Activated naive CD4-positive, alpha-beta T cell treated with anti-CD3 and anti-CD28 coated beads, Interleukin-2, amount 10 ng/mL, durations not matched to agents 7 days and 5 days (primary cell): ENCODE data around the gene PLEKHG1.
A peak's percentile ranks its signal among the peaks of the same experiment; 100 is the strongest.

Experiments used
- CTCF ChIA-PET: fragments of 350-600 bp; sonication (Branson Sonifier 250); formaldehyde crosslinking; loops from one replicate; lab custom pipeline; 2021; ENCODE audit warnings: antibody characterized with exemption; lab: Charles Lee
- DNase-seq: peaks from one replicate; pipeline ENCODE4 v3.0.0-alpha.2; 2020
- H3K27ac Mint-ChIP-seq: one replicate; pipeline ENCODE4 v1.8.0; 2021; ENCODE audit warnings: mild to moderate bottlenecking, moderate library complexity, mixed read lengths
- H3K27me3 Mint-ChIP-seq: one replicate; pipeline ENCODE4 v1.8.0; 2021; ENCODE audit warnings: mild to moderate bottlenecking, mixed read lengths
- H3K36me3 Mint-ChIP-seq: one replicate; pipeline ENCODE4 v1.8.0; 2021; ENCODE audit warnings: mixed read lengths
- H3K4me1 Mint-ChIP-seq: one replicate; pipeline ENCODE4 v1.8.0; 2021; ENCODE audit warnings: mixed read lengths
- H3K4me3 Mint-ChIP-seq: one replicate; pipeline ENCODE4 v1.8.0; 2021; ENCODE audit warnings: mild to moderate bottlenecking, moderate library complexity, mixed read lengths
- H3K9me3 Mint-ChIP-seq: one replicate; pipeline ENCODE4 v1.8.0; 2021; ENCODE audit warnings: mixed read lengths

PLEKHG1 gene

GRCh38 chr6:150599199-150600009, at the start of gene PLEKHG1:
Gene PLEKHG1, plus strand, starts transcription at chr6:150599885. Its CDS starts 133,797 bp downstream, at chr6:150733682.
- Mint-ChIP-seq H3K4me3 (peak within 1 kb of the TSS; percentile 79), H3K27ac (peak within 1 kb of the TSS; percentile 71), H3K36me3 (no peaks in the 10 kb centered on the region), H3K4me1 (peaks cover 17% of the 10 kb centered on the region), H3K9me3 (no peaks in the 10 kb centered on the region), H3K27me3 (peaks cover 41% of the 10 kb centered on the region)
- CTCF ChIA-PET, result interaction anchor here (0.8 to 1.5 kb wide), 2 partner anchors 11 to 182 kb away, joined by 3 to 4 read pairs; no protein-coding TSS in a partner anchor
- peak; percentile 69 for DNase-seq

GRCh38 chr6:150550244-150550643, 49.4 kb upstream of the PLEKHG1 start:
- no peak overlapping the region for H3K27ac Mint-ChIP-seq
- no peak for DNase-seq
- H3K4me1 Mint-ChIP-seq, result no peaks in the 10 kb centered on the region
- H3K36me3 Mint-ChIP-seq, result no peaks in the 10 kb centered on the region
- CTCF ChIA-PET, result no interaction called here
- no peak overlapping the region for H3K4me3 Mint-ChIP-seq
- peaks cover 13% of the 10 kb centered on the region for H3K27me3 Mint-ChIP-seq
- H3K9me3 Mint-ChIP-seq, result no peaks in the 10 kb centered on the region

GRCh38 chr6:150557043-150557599, 42.6 kb upstream of the PLEKHG1 start:
- no peak overlapping the region for H3K27ac Mint-ChIP-seq
- no peaks in the 10 kb centered on the region for H3K4me1 Mint-ChIP-seq
- no peaks in the 10 kb centered on the region for H3K9me3 Mint-ChIP-seq
- H3K27me3 Mint-ChIP-seq, result no peaks in the 10 kb centered on the region
- no peaks in the 10 kb centered on the region for H3K36me3 Mint-ChIP-seq
- no peak overlapping the region for H3K4me3 Mint-ChIP-seq
- no peak for DNase-seq
- CTCF ChIA-PET, result no interaction called here

DNA sequence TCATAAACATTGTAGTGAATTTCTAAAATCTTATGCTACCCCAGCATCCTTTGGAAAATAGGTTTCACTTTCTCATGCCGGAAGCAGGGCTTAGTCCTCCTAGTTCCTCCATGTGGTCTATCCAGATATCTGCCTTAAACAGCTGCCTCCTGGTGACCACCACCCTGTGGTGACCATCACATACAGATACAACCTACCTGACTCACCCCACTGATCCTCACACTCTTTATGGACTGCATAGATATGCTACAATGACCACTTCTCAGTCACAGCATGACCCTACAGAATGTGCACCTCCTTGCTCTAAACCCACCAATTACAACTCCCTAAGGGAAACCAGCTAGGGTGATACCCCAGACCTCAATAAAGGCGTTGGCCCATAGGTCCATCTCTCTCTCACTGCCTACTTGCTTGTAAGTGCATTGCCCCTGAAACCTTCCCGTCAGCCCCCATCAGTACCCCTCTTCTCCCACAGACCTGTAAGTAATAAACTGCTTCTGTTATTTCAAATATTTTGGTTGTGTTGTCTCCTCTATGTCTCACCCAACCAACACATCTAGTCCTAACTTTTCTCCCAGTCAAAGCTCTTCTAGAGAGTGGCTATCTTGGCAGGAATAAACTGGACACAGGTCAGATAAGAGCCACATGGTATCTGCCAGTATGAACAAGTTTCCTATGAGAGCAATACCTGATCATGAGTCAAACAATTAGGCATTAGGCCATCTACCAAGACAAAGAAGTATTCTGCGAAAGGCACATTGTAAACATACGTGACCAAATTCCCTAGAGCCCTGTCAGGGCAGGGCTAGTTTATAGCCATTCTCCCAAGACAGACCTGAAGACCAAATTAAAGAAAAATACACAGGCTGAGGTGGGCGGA, 39.4 kb upstream of the PLEKHG1 start:
- Mint-ChIP-seq H3K9me3 (no peaks in the 10 kb centered on the region), H3K4me3 (no peak overlapping the region), H3K27me3 (no peaks in the 10 kb centered on the region), H3K27ac (no peak overlapping the region), H3K36me3 (no peaks in the 10 kb centered on the region), H3K4me1 (no peaks in the 10 kb centered on the region)
- CTCF ChIA-PET, result no interaction called here
- DNase-seq, result no peak

DNA sequence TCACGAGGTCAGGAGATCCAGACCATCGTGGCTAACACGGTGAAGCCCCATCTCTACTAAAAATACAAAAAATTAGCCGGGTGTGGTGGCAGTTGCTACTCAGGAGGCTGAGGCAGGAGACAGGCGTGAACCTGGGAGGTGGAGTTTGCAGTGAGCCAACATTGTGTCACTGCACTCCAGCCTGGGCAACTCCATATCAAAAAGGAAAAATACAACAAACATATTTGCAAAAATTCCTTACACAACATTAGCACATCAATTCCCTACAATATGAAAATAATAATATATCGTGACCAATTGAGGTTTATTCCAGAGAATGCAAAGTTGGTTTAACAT, 38.8 kb upstream of the PLEKHG1 start:
- Mint-ChIP-seq H3K9me3 (no peaks in the 10 kb centered on the region), H3K27me3 (no peaks in the 10 kb centered on the region), H3K36me3 (no peaks in the 10 kb centered on the region), H3K4me3 (no peak overlapping the region), H3K4me1 (no peaks in the 10 kb centered on the region), H3K27ac (no peak overlapping the region)
- CTCF ChIA-PET, result no interaction called here
- no peak for DNase-seq

- H3K36me3 Mint-ChIP-seq, result no peaks in the 10 kb centered on the region
- CTCF ChIA-PET, result no interaction called here
Measured at GRCh38 chr6:150565945-150566344, 33.7 kb upstream of the PLEKHG1 start.

DNA sequence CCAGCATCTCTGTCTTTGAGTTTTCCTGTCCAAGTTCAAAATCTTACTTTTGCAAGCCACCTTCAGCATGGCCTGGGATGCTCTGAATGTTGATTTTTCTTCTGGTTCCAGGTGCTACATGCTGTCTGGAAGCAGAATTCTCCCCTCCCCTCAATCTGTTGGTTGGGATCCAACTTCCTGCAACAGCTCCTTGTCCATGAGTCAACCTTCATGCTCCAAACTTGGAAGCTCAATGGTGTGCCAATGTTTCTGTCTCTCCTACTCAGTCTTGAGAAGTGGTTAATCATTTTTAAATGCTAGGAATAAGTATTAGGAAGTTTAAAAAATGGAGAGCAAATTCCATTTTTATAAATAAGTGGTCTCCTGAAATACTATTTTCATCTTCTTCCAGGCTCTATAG, 33.2 kb upstream of the PLEKHG1 start:
- no peak for DNase-seq
- Mint-ChIP-seq H3K4me3 (no peak overlapping the region), H3K27me3 (no peaks in the 10 kb centered on the region), H3K4me1 (no peaks in the 10 kb centered on the region), H3K9me3 (no peaks in the 10 kb centered on the region), H3K27ac (no peak overlapping the region), H3K36me3 (no peaks in the 10 kb centered on the region)
- CTCF ChIA-PET, result no interaction called here

More at GRCh38 chr6:150565945-150566344, 33.7 kb upstream of the PLEKHG1 start:
- Mint-ChIP-seq H3K9me3 (no peaks in the 10 kb centered on the region), H3K4me3 (no peak overlapping the region), H3K4me1 (no peaks in the 10 kb centered on the region), H3K27ac (no peak overlapping the region), H3K27me3 (no peaks in the 10 kb centered on the region)
- no peak for DNase-seq

DNA sequence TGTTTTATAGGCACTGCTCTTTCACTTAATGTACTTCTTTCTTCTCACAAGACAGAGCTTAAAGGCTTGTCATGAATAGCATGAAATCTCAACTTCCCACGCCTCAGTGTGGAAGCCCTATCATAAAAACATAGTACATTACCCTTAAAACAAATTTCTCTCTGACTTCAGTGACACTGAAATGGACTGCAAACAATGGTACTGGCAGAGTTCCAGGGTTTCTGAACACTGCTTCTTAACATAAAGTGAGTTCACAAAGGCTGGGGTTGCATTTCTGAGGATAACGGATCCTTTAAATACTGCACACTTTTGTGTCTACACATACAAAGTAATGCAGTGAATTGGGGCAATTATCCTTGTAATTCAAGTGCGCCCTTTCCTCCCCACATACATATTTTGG, 32.3 kb upstream of the PLEKHG1 start:
- H3K36me3 Mint-ChIP-seq, result no peaks in the 10 kb centered on the region
- H3K4me1 Mint-ChIP-seq, result no peaks in the 10 kb centered on the region
- H3K27me3 Mint-ChIP-seq, result no peaks in the 10 kb centered on the region
- H3K4me3 Mint-ChIP-seq, result no peak overlapping the region
- H3K27ac Mint-ChIP-seq, result no peak overlapping the region
- no peak for DNase-seq
- CTCF ChIA-PET, result no interaction called here
- no peaks in the 10 kb centered on the region for H3K9me3 Mint-ChIP-seq

- Mint-ChIP-seq H3K4me3 (no peak overlapping the region), H3K9me3 (no peaks in the 10 kb centered on the region), H3K4me1 (no peaks in the 10 kb centered on the region), H3K36me3 (no peaks in the 10 kb centered on the region), H3K27ac (no peak overlapping the region), H3K27me3 (peaks cover 1% of the 10 kb centered on the region)
- no peak for DNase-seq
- CTCF ChIA-PET, result no interaction called here
Measured at GRCh38 chr6:150567823-150568383, 31.8 kb upstream of the PLEKHG1 start.

DNA sequence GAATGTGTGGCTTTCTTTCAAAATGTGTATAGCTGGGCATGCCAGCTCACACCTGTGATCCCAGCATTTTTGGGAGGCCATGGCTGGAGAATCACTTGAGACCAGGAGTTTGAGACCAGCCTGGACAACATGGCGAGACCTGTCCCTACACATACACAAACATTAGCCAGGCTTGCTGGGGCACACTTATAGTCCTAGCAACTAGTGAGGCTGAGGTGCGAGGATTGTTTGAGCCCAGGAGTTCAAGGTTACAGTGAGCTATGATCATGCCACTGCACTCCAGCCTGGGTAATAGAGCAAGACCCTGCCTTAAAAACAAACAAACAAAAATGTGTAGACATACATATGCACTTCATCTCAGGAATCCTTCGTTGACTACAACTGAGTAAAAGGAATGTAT, 31.1 kb upstream of the PLEKHG1 start:
- Mint-ChIP-seq H3K4me1 (no peaks in the 10 kb centered on the region), H3K27ac (no peak overlapping the region), H3K27me3 (peaks cover 8% of the 10 kb centered on the region), H3K36me3 (no peaks in the 10 kb centered on the region), H3K4me3 (no peak overlapping the region), H3K9me3 (no peaks in the 10 kb centered on the region)
- DNase-seq, result no peak
- CTCF ChIA-PET, result no interaction called here

GRCh38 chr6:150569161-150569560, 30.5 kb upstream of the PLEKHG1 start:
- H3K27ac Mint-ChIP-seq, result no peak overlapping the region
- H3K36me3 Mint-ChIP-seq, result no peaks in the 10 kb centered on the region
- H3K9me3 Mint-ChIP-seq, result no peaks in the 10 kb centered on the region
- CTCF ChIA-PET, result interaction anchor here (1.1 kb wide), 1 partner anchor 112 kb away, joined by 3 read pairs; no protein-coding TSS in a partner anchor
- H3K4me1 Mint-ChIP-seq, result no peaks in the 10 kb centered on the region
- DNase-seq, result no peak
- peaks cover 10% of the 10 kb centered on the region for H3K27me3 Mint-ChIP-seq
- no peak overlapping the region for H3K4me3 Mint-ChIP-seq

DNA sequence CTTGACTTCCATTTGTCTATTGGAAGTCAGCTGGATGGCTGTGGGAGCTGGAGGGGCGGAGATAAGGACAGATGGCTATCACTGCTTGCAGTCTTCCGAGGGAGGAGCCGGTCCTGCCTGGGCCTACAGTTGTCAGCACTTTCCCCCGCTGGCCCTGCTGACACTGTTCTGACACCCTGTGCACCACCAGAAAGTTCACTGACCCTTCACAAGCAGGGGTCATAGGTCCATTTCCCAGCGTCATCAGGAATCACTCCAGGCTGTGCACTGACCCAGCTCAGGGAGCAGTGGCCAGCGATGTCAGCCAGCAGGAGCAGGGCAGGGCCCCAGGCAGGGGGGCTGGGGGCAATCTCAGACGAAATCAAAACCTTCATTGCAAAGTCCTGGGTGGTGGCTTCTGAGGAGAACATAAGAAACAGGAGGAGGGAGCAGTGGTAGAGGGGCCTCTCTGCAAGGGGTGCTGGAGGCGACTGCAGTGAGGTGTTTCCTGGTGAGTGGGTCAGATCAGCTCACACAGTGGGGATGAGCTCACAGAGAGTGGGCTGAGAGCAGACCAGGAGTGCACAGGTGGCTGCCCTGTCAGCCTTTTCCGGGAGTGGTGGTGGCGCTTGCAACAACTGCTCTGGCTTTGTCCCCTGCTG, 26.5 kb upstream of the PLEKHG1 start:
- peaks cover 25% of the 10 kb centered on the region for H3K27me3 Mint-ChIP-seq
- no peak overlapping the region for H3K27ac Mint-ChIP-seq
- no peaks in the 10 kb centered on the region for H3K9me3 Mint-ChIP-seq
- H3K4me3 Mint-ChIP-seq, result no peak overlapping the region
- CTCF ChIA-PET, result no interaction called here
- H3K36me3 Mint-ChIP-seq, result no peaks in the 10 kb centered on the region
- no peak for DNase-seq
- no peaks in the 10 kb centered on the region for H3K4me1 Mint-ChIP-seq

- Mint-ChIP-seq H3K27ac (no peak overlapping the region), H3K4me1 (no peaks in the 10 kb centered on the region), H3K27me3 (peaks cover 25% of the 10 kb centered on the region), H3K4me3 (no peak overlapping the region), H3K9me3 (no peaks in the 10 kb centered on the region), H3K36me3 (no peaks in the 10 kb centered on the region)
- CTCF ChIA-PET, result interaction anchor here (0.5 kb wide), 1 partner anchor 187 kb away, joined by 3 read pairs; no protein-coding TSS in a partner anchor
- DNase-seq, result no peak
Measured at GRCh38 chr6:150575836-150576235, 23.8 kb upstream of the PLEKHG1 start.
